Mammary microvascular endothelial cell (primary cell): ENCODE results near the gene NLRP2B. TPM values are rescaled to one million over a fixed set of nuclear protein-coding genes. Genes with fewer than 3 reads are reported as not detected.

Experiments used
- total RNA-seq: library from RNA; depleted of rRNA; stranded (reverse); fragments of >200 nt; gene quantifications from 2 replicates; pipeline ENCODE4 v1.2.3, GENCODE V29; 2015

The NLRP2B gene
- total RNA-seq = not detected in 2 replicates

DNA sequence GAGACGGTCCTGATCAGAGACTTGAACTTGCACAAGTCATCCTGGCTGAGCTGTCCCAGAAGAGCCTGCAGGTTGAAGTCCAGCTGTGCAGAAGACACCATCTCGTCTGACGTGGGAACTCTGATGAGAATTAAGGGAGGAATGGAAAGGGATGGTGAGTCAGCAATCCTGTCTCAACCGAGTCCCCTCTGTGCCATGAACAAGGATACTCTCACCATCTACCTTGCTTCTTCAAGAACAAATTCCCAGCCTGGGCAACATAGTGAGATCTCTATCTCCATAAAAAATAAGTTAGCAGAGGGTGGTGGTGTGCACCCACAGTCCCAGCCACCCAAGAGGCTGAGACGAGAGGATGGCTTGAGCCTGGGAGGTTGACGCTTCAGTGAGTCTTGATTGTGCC, at the start of gene NLRP2B:
Gene NLRP2B (minus strand): TSS at position 101 of the 400 bp plus-strand sequence.

Other genes starting within 250 kb of the NLRP2B start
- 8.2 and 9.2 TPM in 2 replicates for gene ZXDB, start 88.2 kb downstream of the NLRP2B start, total RNA-seq
- 4.5 and 4.9 TPM in 2 replicates for gene ZXDA, start 230.2 kb upstream of the NLRP2B start, total RNA-seq